ENCODE results near the gene LRCH4. TPM values are rescaled to one million over a fixed set of nuclear protein-coding genes. Genes with fewer than 3 reads are reported as not detected.

LRCH4 gene, protein sequence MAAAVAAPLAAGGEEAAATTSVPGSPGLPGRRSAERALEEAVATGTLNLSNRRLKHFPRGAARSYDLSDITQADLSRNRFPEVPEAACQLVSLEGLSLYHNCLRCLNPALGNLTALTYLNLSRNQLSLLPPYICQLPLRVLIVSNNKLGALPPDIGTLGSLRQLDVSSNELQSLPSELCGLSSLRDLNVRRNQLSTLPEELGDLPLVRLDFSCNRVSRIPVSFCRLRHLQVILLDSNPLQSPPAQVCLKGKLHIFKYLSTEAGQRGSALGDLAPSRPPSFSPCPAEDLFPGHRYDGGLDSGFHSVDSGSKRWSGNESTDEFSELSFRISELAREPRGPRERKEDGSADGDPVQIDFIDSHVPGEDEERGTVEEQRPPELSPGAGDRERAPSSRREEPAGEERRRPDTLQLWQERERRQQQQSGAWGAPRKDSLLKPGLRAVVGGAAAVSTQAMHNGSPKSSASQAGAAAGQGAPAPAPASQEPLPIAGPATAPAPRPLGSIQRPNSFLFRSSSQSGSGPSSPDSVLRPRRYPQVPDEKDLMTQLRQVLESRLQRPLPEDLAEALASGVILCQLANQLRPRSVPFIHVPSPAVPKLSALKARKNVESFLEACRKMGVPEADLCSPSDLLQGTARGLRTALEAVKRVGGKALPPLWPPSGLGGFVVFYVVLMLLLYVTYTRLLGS
- 10 to 100 TPM; 70.3 to 71.7 TPM for total RNA-seq

DNA sequence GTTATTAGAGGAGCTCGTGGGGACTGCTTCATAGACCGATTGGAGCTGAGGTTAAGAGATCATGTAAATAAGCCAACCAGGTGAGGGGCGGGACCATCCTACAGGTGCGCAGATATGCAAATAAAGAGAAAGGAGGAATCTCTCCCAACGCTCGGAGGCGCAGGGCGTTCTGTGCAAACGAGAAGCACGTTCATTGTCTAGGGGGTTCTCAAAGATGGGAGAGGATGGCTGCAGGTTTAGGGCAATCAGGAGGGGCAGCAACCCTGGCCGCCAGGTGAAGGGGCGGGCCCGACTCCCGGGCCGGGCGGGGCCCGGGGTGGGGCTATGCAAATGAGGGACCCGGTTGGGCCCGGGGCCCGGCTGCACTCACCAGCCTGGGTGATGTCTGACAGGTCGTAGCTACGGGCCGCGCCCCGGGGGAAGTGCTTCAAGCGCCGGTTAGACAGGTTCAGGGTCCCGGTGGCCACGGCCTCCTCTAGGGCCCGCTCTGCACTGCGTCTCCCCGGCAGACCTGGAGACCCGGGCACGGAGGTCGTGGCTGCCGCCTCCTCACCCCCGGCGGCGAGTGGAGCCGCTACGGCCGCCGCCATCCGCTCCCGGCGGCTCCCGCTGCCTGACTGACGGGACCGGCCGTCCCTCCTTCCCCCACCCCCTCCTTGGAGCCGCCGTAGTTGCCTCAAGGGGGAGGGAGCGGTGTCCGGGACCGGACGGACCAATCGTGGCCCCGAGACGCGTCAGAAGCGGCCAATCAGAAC lies at the start of gene LRCH4:
LRCH4 (minus strand) TSS at position 619 of the 755 bp plus-strand sequence; CDS start at position 590, 29 bp downstream.
- ChIA-PET CTCF (interaction anchor here (0.7 to 4.2 kb wide), 28 partner anchors 9 to 267 kb away, joined by 3 to 19 read pairs (median 4); partner anchors contain the start of genes AGFG2, GIGYF1, MEPCE and MOSPD3), POLR2A (interaction anchor here (0.5 to 2.7 kb wide), 21 partner anchors 10 to 366 kb away, joined by 3 to 13 read pairs (median 4); partner anchors contain the start of genes AGFG2, MEPCE, MOSPD3 and POP7)
- Mint-ChIP-seq H3K4me3 (peak within 1 kb of the TSS; percentile 78), H3K27ac (peak within 1 kb of the TSS; percentile 82), H3K4me1 (peaks cover 29% of the 10 kb centered on the region), H3K27me3 (peaks cover 4% of the 10 kb centered on the region), H3K36me3 (ENCODE audit: low read depth) (peaks cover 5% of the 10 kb centered on the region), H3K9me3 (ENCODE audit: low read depth) (no peaks in the 10 kb centered on the region)
- DNase-seq (peak; percentile 78), ATAC-seq (peak; percentile 8)
- intact Hi-C loops (cut with DNase I, micrococcal nuclease): loop anchor here (1.0 to 5.0 kb wide), 17 partner anchors 19 to 667 kb away; partner anchors contain the start of genes AGFG2 (in 2 of the 2), GNB2 (in 2 of the 2), MOSPD3 (in 2 of the 2) and TSC22D4 (in 2 of the 2)

DNA sequence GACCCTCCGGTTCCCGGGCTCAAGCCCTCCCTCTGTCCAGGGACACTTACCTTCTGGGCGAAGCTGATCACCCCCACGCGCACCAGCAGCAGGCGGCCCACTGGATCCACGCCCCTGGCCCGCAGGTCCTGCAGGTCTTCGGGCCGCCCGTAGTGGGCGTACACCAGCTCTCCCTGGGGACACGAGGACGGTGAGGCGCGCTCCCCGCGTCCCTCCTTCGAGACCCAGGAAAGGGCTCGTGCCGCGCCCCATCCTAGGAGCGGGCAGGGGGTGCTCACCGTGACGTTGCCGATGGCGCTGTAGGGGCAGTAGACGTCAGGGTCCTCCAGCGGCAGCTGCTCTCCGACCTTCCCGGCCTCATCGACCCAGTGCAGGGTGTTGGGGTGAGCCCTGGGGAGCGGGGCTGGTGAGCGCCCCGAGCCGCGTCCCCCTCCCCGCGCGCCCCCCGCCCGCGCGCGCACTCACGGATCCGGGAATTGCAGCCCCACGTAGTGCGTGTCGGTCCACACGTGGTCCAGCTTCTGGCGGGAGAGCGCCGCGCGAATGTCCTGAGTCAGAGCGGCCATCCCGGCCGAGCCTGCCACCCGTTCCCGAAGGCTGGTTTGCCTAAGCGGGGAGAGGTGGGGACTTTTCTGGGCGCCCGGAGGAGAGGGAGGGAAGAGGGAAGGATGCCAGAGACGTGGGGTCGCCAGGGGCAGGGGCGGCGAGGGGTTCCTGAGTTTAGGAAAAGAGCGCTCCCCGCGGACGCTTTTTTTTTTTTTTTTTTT lies 47.2 kb upstream of the LRCH4 start:
- Mint-ChIP-seq H3K9me3 (ENCODE audit: low read depth) (no peaks in the 10 kb centered on the region), H3K36me3 (ENCODE audit: low read depth) (peaks cover 7% of the 10 kb centered on the region), H3K27ac (peak overlapping the region; percentile 92), H3K27me3 (no peaks in the 10 kb centered on the region), H3K4me1 (peaks cover 18% of the 10 kb centered on the region), H3K4me3 (peak overlapping the region; percentile 80)
- peak; percentile 75 for ATAC-seq
- CTCF ChIA-PET: interaction anchor here (0.6 to 4.0 kb wide), 17 partner anchors 9 to 616 kb away, joined by 3 to 22 read pairs (median 5); partner anchors contain the start of genes FBXO24, LRCH4, MOSPD3 and POP7
- intact Hi-C loops (cut with DNase I, micrococcal nuclease): loop anchor here (1.0 to 5.0 kb wide), 3 partner anchors 40 to 61 kb away; partner anchors contain the start of genes GIGYF1 (in 2 of the 2) and GNB2 (in 1 of the 2)
- POLR2A ChIA-PET: interaction anchor here (0.7 to 2.1 kb wide), 4 partner anchors 16 to 73 kb away, joined by 3 to 5 read pairs (median 4); partner anchors contain the start of genes MOSPD3 and POP7
- peak; percentile 80 for DNase-seq

DNA sequence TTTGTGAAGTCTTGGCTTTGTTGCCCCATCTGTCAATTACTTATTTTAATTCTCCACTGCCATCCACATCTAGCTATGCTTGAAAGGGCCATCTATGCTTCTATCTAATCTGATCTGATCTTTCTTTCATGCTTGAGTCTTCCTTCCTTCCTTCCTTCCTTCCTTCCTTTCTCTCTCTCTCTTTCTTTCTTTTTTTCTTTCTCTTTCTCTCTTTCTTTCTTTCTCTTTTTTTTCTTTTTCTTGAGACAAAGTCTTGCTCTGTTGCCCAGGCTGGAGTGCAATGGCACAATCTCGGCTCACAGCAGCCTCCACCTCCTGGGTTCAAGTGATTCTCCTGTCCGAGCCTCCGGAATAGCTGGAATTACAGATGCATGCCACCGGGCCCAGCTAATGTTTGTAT lies 44.1 kb upstream of the LRCH4 start:
- H3K4me3 Mint-ChIP-seq: no peak overlapping the region
- H3K4me1 Mint-ChIP-seq: peaks cover 28% of the 10 kb centered on the region
- intact Hi-C loops (cut with DNase I, micrococcal nuclease): loop anchor here in 1 of 2 experiments (5.0 kb wide), 1 partner anchor 62 kb away; the partner anchor contains the start of gene GIGYF1
- DNase-seq (no peak), ATAC-seq (no peak)
- no peaks in the 10 kb centered on the region for H3K27me3 Mint-ChIP-seq
- H3K9me3 Mint-ChIP-seq (ENCODE audit: low read depth): no peaks in the 10 kb centered on the region
- peak overlapping the region; percentile 33 for H3K27ac Mint-ChIP-seq
- H3K36me3 Mint-ChIP-seq (ENCODE audit: low read depth): peaks cover 2% of the 10 kb centered on the region
- ChIA-PET POLR2A (no interaction called here), CTCF (interaction anchor here (0.7 to 2.2 kb wide), 5 partner anchors 11 to 462 kb away, joined by 3 to 9 read pairs (median 5); partner anchors contain the start of genes FBXO24, GIGYF1 and POP7)

DNA sequence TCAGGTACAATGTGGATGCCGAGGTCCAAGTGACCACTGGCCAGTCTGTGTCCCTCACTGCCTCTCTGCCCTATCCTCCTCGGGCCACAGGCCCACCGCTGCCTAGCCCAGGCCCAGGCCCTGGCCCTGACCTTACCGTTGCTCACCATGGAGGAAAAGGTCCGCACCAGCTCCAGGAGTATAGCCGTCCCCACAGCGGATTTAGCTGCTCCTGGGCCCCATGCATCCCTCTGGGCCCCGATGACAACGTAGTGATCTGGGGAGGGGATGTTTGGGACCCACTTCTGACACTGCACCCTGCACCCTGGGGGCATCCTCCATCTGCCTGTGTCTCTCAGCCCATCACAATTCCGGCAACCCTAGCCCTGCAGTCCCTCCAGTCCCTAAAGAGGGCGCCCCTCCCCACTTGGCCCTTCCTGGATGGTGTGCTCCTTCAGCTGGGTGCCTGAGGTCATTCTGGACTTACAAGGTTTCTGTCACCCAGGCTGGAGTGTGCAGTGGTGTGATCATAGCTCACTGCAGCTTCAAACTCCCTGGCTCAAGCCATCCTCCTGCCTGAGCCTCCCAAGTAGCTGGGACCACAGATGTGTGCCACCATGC lies 43.3 kb upstream of the LRCH4 start:
- Mint-ChIP-seq H3K27me3 (no peaks in the 10 kb centered on the region), H3K36me3 (ENCODE audit: low read depth) (peaks cover 2% of the 10 kb centered on the region), H3K27ac (no peak overlapping the region), H3K4me1 (peaks cover 26% of the 10 kb centered on the region), H3K4me3 (no peak overlapping the region), H3K9me3 (ENCODE audit: low read depth) (no peaks in the 10 kb centered on the region)
- DNase-seq: peak; percentile 57
- ATAC-seq: no peak
- intact Hi-C loops (cut with DNase I, micrococcal nuclease): loop anchor here in 1 of 2 experiments (5.0 kb wide), 1 partner anchor 47 kb away; no protein-coding TSS in a partner anchor
- ChIA-PET POLR2A (interaction anchor here (0.6 kb wide), 1 partner anchor 41 kb away, joined by 3 read pairs; no protein-coding TSS in a partner anchor), CTCF (interaction anchor here (0.5 to 2.2 kb wide), 10 partner anchors 10 to 596 kb away, joined by 3 to 9 read pairs (median 4); partner anchors contain the start of genes GIGYF1 and POP7)

DNA sequence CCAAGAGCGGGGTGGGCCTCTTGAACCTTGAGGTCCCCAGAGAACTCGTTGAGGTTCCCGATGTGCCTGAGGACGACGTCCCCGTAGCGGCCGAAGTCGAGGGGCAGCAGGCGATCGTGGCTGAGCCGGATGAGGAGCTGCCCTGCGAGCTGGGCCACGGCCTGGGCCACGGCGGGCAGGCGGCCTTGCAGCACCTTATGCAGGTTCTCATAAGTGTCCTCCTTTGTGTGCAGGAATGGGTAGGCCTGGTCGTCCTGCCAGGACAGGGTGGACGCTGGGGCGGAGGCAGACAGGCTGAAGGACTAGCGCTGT lies 41.3 kb upstream of the LRCH4 start:
- H3K36me3 Mint-ChIP-seq (ENCODE audit: low read depth): peaks cover 3% of the 10 kb centered on the region
- intact Hi-C loops (cut with DNase I, micrococcal nuclease): loop anchor here (2.0 to 5.0 kb wide), 2 partner anchors 45 to 66 kb away; no protein-coding TSS in a partner anchor
- no peak for DNase-seq
- H3K27me3 Mint-ChIP-seq: no peaks in the 10 kb centered on the region
- no peak for ATAC-seq
- peak overlapping the region; percentile 71 for H3K4me3 Mint-ChIP-seq
- no peaks in the 10 kb centered on the region for H3K9me3 Mint-ChIP-seq (ENCODE audit: low read depth)
- ChIA-PET CTCF (interaction anchor here (0.5 to 2.9 kb wide), 6 partner anchors 15 to 737 kb away, joined by 3 to 10 read pairs (median 4); partner anchors contain the start of genes FBXO24, LRCH4, MOSPD3 and SLC12A9), POLR2A (interaction anchor here (0.6 to 1.4 kb wide), 4 partner anchors 14 to 549 kb away, joined by 3 to 8 read pairs (median 4); partner anchors contain the start of genes FBXO24 and LRCH4)
- peak overlapping the region; percentile 31 for H3K27ac Mint-ChIP-seq
- peaks cover 15% of the 10 kb centered on the region for H3K4me1 Mint-ChIP-seq

DNA sequence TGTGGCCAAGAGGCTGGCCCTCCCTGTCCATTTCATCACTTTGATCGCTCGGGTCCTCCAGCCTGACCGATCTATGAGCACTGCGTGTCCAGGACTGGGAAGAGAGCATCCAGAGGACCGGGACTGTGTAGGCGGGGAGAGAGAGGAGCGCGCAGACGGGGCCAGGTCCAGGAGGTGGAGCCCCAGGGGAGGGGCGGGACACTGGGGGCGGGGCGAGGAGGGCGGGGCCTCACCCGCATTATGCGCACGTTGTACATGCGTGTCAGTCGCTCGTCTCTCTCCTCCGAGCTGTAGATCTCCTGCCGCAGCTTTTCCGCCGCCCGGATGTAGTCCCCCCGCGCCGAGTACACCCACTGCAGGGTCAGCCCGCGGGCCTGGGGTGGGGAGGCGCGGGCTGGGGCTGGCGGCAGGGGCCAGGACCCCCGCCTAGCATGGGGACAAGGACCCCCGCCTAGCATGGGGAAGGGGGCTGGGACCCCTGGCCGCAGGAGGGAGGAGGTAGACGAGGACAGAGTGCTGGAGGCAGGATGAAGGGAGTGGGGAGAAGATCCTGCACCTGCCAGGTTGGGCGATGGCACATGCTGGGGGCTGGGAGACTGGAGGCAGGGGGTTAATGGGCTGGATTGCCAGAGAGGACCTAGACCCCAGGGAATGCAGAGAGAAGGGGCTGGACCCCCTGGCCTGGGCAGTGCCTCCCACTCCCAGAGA lies 40.8 kb upstream of the LRCH4 start:
- ChIA-PET POLR2A (interaction anchor here (0.6 to 1.4 kb wide), 5 partner anchors 9 to 550 kb away, joined by 3 to 8 read pairs (median 3); partner anchors contain the start of genes FBXO24 and LRCH4), CTCF (interaction anchor here (0.5 to 2.9 kb wide), 7 partner anchors 9 to 226 kb away, joined by 3 to 10 read pairs (median 3); partner anchors contain the start of genes FBXO24, MOSPD3, POP7 and SLC12A9)
- Mint-ChIP-seq H3K27me3 (no peaks in the 10 kb centered on the region), H3K4me1 (peaks cover 13% of the 10 kb centered on the region), H3K27ac (peak overlapping the region; percentile 47), H3K9me3 (ENCODE audit: low read depth) (no peaks in the 10 kb centered on the region), H3K36me3 (ENCODE audit: low read depth) (peaks cover 3% of the 10 kb centered on the region), H3K4me3 (peak overlapping the region; percentile 71)
- peak; percentile 96 for DNase-seq
- peak; percentile 99 for ATAC-seq
- intact Hi-C loops (cut with DNase I, micrococcal nuclease): loop anchor here (1.0 to 5.0 kb wide), 8 partner anchors 14 to 226 kb away; partner anchors contain the start of genes GNB2 (in 2 of the 2), MOSPD3 (in 2 of the 2), FBXO24 (in 1 of the 2) and LRCH4 (in 1 of the 2)

DNA sequence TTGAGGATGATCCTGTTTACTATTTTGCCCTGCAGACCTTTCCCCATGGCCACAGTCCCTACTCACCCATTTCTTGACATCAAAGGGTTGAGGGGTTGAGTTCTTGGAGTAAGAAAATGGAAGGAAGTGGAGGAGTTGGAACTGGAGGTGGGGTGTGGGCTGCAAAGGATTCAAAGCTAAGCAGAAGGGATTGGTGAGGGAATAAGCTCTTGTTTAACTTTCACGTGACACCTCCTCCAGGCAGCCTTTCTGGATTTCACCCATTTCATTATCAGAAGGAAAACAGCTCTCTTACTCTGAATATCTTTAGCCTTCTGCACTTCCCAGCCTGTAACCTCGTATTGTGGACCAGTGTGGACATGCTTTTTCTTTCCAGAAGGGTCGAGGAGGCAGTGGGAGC lies 40.1 kb upstream of the LRCH4 start:
- H3K27ac Mint-ChIP-seq: no peak overlapping the region
- peaks cover 3% of the 10 kb centered on the region for H3K36me3 Mint-ChIP-seq (ENCODE audit: low read depth)
- POLR2A ChIA-PET: interaction anchor here (0.8 to 1.4 kb wide), 3 partner anchors 10 to 40 kb away, joined by 3 to 8 read pairs (median 5); partner anchors contain the start of genes FBXO24 and LRCH4

DNA sequence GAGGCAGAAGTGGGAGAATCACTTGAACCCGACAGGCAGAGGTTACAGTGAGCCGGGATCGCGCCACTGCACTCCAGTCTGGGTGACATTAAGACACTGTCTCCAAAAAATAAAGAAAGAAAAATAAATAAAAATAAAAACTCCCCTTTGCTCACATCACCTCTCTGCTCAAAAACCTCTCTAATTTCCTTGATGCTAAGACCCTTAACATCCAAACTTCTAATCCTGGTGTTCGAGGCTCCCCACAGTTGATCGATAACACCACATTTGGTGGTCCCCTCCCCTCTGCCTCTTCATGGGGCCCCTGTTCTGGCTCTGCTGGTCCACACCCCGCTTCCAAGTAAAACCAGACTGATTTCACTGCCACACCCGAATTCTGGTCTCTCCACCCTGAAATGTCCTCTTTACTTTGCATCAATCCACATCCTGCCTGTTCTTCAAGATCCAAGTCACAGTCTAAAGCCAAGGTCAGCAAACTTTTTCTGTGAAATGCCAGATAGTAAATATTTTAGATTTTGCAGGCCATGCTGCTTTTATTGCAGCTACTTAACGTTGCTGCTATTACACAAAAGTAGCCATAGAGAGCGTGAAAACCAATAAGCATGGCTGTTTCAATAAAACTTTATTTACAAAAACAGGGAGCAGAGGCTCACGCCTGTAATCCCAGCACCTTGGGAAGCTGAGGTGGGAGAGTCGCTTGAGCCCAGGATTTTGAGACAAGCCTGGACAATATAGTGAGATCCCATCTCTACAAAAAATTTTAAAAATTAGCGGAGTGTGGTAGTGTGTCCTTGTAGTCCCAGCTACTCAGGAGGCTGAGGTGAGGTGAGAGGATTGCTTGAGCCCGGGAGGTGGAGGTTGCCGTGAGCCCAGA lies 38.3 kb upstream of the LRCH4 start:
- Mint-ChIP-seq H3K36me3 (ENCODE audit: low read depth) (peaks cover 2% of the 10 kb centered on the region), H3K9me3 (ENCODE audit: low read depth) (no peaks in the 10 kb centered on the region), H3K27me3 (no peaks in the 10 kb centered on the region), H3K4me1 (peaks cover 9% of the 10 kb centered on the region), H3K4me3 (no peak overlapping the region), H3K27ac (no peak overlapping the region)
- ChIA-PET POLR2A (no interaction called here), CTCF (interaction anchor here (0.7 to 1.3 kb wide), 5 partner anchors 9 to 199 kb away, joined by 3 to 4 read pairs (median 3); no protein-coding TSS in a partner anchor)
- DNase-seq: no peak
- intact Hi-C loops (cut with DNase I, micrococcal nuclease): no loop called here
- no peak for ATAC-seq

More for the DNA sequence above, 40.1 kb upstream of the LRCH4 start:
- Mint-ChIP-seq H3K4me1 (peaks cover 13% of the 10 kb centered on the region), H3K27me3 (no peaks in the 10 kb centered on the region), H3K9me3 (ENCODE audit: low read depth) (no peaks in the 10 kb centered on the region), H3K4me3 (peak overlapping the region; percentile 71)
- CTCF ChIA-PET: interaction anchor here (0.7 to 2.9 kb wide), 5 partner anchors 8 to 79 kb away, joined by 3 to 10 read pairs (median 4); partner anchors contain the start of genes FBXO24, MOSPD3 and POP7
- DNase-seq: no peak
- intact Hi-C loops (cut with DNase I, micrococcal nuclease): loop anchor here (1.0 to 5.0 kb wide), 8 partner anchors 14 to 226 kb away; partner anchors contain the start of genes GNB2 (in 2 of the 2), MOSPD3 (in 2 of the 2), FBXO24 (in 1 of the 2) and LRCH4 (in 1 of the 2)
- ATAC-seq: no peak

Data from activated CD4-positive, alpha-beta T cell treated with anti-CD3 and anti-CD28 coated beads for 36 hours (primary cell).